ENCODE results near the gene FCER2.

The FCER2 gene

GRCh38 chr19:7699417-7700401 lies 2.2 kb downstream of the FCER2 start:
- DNase-seq (ENCODE audit: low spot score) = peak; percentile 42

- no peak for DNase-seq (ENCODE audit: low spot score)
Measured at GRCh38 chr19:7699003-7699402, 2.9 kb downstream of the FCER2 start.

DNA sequence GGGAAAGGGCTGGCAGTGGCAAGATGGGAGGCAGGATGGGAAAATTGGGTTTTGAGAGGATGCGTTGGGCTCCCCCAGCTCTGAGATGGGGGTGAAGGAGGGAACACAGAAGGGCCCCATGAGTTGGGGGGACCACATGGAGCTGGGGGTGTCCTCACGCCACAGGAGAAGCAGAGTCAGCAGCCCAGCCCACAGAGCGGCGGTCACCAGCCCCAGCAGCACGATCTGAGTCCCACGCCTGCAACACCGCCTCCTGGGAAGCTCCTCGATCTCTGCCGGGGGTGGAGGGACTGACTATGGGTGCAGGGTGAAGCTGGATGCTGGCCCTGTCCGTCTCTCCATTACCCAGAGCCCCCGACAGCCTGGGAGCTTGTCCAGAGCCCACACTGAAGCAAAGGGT lies 3.3 kb downstream of the FCER2 start:
- DNase-seq (ENCODE audit: low spot score) = no peak

- DNase-seq (ENCODE audit: low spot score) = no peak
Measured at GRCh38 chr19:7697721-7698287, 4.1 kb downstream of the FCER2 start.

GRCh38 chr19:7694499-7694898 lies 7.4 kb downstream of the FCER2 start:
- no peak for DNase-seq (ENCODE audit: low spot score)

- no peak for DNase-seq (ENCODE audit: low spot score)
Measured at GRCh38 chr19:7692417-7693088, 9.4 kb downstream of the FCER2 start.

DNA sequence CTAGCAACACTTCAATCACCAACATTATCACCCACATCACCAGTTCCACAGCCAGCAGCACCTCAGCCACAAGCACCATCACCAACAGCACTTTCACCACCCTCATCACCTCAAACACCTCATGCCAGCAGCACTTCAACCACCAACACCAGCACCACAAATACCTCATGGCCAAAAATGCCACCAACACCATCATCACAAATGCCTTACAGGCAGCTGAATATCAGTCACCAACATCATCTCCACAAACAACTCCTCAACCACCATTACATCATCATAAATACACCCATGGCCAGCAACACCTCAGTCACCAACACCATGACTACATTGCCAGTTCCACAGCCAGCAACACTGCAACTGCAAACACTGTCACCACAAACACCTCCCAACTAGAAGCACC lies 10.4 kb downstream of the FCER2 start:
- no peak for DNase-seq (ENCODE audit: low spot score)

GRCh38 chr19:7690779-7691258 lies 11.1 kb downstream of the FCER2 start:
- no peak for DNase-seq (ENCODE audit: low spot score)

DNA sequence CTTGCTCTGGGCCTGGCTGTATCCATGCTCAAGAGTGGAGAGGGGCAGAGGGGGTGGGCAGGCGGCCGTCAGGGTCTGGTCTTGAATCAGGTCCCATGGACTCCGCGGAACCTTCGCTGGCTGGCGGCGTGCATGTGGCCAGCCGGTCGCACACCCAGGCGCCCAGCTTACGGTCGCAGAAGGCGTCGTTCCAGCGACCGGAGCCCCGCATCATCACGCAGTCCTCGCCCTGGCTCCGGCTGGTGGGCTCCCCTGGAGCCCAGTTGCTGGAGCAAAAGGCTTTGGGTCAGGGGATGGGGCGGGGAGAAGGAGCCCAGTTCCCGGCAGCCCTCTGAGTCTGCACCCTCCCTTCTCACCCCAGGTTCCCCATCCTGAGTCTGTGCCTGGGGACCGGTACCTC lies 12.8 kb downstream of the FCER2 start:
- no peak for DNase-seq (ENCODE audit: low spot score)

- no peak for DNase-seq (ENCODE audit: low spot score)
Measured at GRCh38 chr19:7687177-7687576, 14.8 kb downstream of the FCER2 start.

DNA sequence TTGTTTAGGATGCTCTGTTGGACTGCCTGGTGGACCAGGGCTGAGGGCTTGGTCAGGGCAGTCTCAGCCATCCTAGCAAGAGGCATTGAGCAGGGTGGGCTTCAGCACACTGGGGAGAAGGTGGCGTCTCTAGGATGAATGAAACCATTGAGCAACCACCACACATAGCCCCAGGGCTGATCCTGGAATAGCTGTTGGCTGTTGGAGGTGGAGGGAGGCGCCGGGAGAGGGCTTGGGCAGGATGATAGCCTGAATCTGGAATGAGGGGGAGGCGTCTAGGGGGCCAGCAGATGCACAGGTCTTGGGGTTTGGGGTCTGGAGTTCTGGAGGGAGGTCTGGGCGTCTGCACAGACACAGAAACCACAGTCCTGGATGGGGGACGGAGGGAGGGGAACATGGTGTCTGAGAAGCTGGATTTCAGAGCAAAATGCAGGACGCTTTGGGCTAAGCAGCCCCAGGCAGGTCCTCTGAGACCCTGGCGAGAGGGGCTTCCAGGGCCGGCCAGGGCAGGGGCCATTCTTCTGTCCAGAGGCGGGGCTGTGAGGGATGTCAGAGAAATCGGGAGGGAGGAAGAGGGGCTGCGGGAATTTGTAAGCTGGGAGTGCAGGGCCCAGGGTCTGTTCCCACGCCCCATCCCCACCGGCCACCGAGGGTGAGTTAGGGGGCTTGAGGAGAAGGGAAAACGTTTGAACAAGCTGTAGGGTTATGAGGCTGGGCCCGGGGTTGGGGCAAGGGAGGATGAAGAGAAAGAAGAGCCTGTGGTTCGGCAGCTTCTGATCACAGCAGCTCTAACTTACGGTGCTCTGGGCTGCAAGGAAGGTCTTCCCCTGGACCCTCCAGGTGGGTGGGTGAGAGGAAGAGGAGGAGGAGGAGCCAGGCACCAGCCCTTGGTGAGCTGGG lies 16.1 kb downstream of the FCER2 start:
- no peak for DNase-seq (ENCODE audit: low spot score)

DNA sequence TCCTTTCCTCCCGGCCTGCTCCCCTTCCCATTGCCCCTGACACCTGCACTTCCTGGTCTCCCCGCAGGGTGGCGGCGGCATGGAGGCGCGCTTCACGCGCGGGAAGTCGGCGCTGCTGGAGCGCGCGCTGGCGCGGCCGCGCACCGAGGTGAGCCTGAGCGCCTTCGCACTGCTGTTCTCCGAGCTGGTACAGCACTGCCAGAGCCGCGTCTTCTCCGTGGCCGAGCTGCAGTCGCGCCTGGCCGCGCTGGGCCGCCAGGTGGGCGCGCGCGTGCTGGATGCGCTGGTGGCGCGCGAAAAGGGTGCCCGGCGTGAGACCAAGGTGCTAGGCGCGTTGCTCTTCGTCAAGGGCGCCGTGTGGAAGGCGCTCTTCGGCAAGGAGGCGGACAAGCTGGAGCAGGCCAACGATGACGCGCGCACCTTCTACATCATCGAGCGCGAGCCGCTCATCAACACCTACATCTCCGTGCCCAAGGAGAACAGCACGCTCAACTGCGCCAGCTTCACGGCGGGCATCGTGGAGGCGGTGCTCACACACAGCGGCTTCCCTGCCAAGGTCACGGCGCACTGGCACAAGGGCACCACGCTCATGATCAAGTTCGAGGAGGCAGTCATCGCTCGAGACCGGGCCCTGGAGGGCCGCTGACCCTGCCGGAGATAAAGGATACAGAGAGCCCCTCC lies 19.6 kb downstream of the FCER2 start:
- no peak for DNase-seq (ENCODE audit: low spot score)

DNA sequence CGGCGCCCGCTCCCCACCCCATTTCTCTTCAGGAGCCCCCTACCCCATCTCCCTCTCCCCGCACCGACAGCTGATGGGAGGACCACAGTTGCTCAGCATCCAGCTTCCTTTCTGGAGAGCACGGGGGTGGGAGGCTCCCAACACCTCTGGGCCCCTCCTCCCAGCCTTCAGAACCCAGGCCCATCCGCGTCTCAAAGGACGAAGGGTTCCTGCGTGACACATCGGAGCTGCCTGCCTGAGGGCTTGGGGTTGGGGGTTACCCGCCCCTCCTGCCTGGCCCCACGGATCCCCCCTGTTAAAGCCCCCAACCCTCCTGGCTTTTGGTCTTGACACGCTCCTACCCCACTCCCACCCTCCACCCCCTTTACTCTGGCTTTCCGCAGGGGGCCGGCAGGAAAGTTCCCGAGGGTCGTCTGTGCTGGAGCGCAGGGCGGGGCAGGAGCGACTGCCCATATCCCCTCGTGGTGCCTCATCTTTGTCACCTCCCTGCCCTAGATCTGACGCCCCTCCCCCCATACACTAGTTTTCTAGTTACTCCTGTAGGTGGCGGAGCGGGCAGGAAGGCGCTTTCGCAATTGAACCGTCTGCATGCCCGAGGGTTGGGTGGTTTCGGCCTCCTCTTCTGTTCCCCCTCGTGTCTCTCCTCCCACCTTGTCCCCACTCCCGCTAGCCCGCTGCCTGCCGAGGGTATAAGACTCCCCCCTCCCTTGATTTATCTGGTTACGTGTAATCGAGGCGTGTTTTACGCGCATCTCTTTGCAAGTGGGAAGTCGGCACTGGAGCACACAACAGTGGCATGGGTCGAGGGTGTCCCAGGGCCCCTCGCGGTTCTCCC lies 20.4 kb downstream of the FCER2 start:
- peak; percentile 79 for DNase-seq (ENCODE audit: low spot score)

DNA sequence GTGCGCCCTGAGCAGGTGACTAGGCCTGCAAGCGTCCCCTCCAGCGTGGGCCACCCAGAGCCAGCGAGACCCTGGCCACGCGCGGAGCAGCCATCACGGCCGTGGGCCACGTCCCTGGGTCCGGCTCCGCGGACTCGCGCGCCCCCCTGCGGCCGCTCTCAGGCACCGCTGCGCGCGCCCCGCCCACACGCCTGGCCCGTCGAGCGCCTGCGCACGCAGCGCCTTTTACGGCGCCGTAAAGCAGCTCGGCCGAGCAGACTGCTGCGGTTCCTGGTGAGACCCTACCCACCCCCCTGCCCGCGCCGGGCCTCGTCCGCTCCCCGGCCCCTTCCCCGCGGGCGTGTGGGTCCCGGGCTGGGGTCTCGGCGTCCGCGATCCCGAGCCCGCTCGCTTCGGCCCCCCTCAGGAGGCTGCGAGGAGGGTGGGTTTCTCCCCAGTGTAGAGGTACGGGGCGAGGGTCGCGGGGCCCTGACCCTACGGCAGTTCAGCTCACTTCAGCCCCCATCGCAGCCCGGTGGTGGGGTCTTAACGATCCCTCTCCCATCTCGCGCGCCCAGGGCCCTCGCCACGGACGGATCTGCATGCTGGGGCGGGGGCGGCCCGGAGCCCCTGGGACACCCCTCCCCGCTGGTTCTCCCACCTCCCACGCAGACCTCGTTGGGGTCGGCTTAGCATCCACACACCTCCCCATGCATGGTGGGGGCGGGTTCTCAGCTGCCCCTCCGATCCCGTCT lies 21.2 kb downstream of the FCER2 start, which contains the start of gene TRAPPC5:
TRAPPC5 (plus strand) TSS at position 228 of the 734 bp plus-strand sequence. CDS start 1,421 bp downstream, outside the sequence.
- DNase-seq (ENCODE audit: low spot score) = peak; percentile 84

GRCh38 chr19:7679771-7680605 lies 21.9 kb downstream of the FCER2 start:
- DNase-seq (ENCODE audit: low spot score) = no peak

DNA sequence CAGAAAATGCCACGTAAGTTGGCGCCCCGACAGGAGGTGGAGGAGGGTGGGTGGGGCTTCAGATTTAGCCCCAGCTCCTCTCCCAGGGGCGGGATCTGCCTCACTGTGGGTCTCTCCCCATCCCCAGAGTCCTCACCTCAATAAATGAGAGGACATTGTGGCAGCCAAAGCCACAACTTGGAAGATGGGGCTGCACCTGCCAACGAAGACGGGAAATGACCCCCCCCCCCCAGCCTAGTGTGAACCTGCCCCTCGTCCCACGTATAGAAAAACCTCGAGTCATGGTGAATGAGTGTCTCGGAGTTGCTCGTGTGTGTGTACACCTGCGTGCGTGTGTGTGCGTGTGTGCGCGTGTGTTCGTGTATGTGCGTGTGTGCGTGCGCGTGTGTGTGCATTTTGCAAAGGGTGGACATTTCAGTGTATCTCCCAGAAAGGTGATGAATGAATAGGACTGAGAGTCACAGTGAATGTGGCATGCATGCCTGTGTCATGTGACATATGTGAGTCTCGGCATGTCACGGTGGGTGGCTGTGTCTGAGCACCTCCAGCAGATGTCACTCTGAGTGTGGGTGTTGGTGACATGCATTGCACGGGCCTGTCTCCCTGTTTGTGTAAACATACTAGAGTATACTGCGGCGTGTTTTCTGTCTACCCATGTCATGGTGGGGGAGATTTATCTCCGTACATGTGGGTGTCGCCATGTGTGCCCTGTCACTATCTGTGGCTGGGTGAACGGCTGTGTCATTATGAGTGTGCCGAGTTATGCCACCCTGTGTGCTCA lies 22.8 kb downstream of the FCER2 start:
- peak; percentile 34 for DNase-seq (ENCODE audit: low spot score)

- DNase-seq (ENCODE audit: low spot score) = no peak
Measured at GRCh38 chr19:7677669-7678311, 24.1 kb downstream of the FCER2 start.
